ENCODE measurements around the gene SERPINA9.
"Not testable (repeated sequence)": the region's sequence is repeated elsewhere in the genome, so short reads cannot be mapped to it uniquely, and the experiment has no call there.

SERPINA9 gene

DNA sequence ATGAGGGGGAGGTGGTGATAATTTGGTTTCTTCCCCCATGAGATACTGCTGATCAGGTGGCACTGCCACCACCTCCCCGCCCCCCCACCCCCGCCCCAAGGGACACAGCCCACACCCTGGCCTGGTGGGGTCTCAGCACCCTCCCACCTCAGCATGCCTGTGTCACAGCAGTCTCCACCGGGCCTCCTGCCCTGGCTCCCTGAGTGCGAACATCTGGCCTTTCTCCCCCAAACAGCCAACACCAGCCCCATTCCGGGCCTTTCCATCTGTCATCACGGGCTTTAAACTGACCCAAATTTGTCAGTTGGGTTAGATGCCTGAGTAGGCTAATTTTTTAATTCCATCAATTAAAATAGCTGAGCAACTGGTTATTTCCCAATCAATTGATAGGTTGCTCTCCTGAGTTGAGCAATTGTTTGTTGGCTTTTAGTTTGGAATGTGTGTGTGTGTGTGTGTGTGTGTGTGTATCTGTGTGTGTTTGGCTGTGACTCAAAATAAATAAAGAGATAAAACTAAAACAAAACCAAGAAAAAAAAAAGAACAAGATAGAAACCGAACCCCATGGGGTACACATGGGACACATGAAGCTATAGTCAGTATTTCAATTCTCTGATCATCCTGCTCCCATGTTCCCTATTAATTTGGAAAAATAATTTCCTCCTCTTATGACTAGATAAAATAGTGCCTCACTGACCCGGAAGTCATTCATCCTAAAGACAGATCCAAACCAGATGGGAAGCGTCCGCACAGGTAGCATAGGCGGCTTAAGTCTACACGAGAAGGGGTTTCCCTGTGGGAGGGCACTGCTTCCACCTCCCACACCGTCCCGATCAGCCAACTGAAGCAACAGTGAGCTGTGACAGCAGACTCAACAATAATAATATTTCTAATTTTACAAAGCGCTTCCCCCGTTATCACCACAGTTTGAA lies 25.9 kb upstream of the SERPINA9 start:
- Mint-ChIP-seq H3K4me1 (no peaks in the 10 kb centered on the region), H3K27ac (no peak overlapping the region), H3K4me3 (no peak overlapping the region), H3K27me3 (peaks cover 23% of the 10 kb centered on the region), H3K36me3 (no peaks in the 10 kb centered on the region), H3K9me3 (no peaks in the 10 kb centered on the region)
- no peak for ATAC-seq

DNA sequence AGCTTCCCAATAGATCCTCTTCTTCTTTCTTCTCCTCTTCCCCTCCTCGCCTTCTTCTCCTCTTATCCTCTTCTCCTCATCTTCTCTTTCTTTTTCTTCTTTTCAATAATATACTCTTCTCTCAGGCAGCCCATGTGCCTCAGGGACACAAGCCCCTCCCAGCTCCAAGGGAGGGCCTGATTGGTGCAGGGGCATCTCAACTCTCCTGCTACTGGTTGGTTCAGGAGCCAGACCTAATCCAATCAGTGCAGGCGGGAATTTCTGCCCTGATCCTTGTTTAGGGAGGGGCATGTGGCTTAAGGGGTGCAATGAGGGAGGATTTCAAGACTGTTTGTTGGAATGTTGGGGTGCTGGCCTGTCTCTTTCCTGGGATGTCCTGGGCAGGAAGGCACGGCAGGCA lies 24.3 kb upstream of the SERPINA9 start:
- no peak overlapping the region for H3K27ac Mint-ChIP-seq
- no peaks in the 10 kb centered on the region for H3K36me3 Mint-ChIP-seq
- H3K9me3 Mint-ChIP-seq: no peaks in the 10 kb centered on the region
- no peak for ATAC-seq
- no peak overlapping the region for H3K4me3 Mint-ChIP-seq
- H3K4me1 Mint-ChIP-seq: no peaks in the 10 kb centered on the region
- peaks cover 12% of the 10 kb centered on the region for H3K27me3 Mint-ChIP-seq

DNA sequence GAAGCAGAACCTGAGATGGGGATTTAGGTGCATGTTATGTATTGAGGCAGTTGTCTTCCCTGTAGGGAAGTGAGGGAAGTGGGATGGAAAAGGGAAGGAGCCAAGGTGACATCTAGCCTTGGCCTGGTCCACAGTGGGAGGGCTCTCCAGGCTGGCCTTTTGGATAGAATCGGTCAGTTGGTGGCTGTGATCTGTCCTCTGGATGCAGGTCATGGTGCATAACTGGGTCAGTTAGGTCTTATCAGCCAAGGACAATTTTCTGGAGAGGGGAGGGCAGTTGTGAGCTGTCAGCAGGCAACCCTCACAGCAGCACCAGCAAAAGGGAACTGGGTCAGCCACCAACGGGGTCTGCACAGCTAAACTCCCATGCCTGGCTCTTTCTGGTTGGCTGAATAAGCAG lies 23.7 kb upstream of the SERPINA9 start:
- Mint-ChIP-seq H3K4me3 (no peak overlapping the region), H3K4me1 (no peaks in the 10 kb centered on the region), H3K27me3 (peaks cover 8% of the 10 kb centered on the region), H3K27ac (no peak overlapping the region), H3K9me3 (no peaks in the 10 kb centered on the region), H3K36me3 (no peaks in the 10 kb centered on the region)
- no peak for ATAC-seq

DNA sequence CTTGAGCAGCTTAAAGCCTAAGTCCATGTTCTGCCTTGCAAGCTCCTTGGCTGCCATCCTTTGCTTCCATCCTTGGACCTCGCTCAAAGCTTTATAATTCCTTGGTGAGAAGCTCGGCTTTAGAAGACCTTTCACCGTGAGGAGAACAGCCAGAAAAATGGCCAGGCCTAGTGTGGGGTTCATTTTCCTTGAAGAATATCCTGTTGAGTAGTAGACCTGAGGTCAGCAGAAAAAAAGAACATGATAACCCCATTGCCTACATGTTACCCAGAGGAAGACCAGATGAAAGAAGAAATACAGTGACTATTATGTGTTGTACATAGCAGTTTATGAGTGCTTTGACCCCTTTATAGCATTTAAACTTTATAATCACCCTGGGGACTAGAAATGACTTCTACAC lies 22.2 kb upstream of the SERPINA9 start:
- H3K36me3 Mint-ChIP-seq: no peaks in the 10 kb centered on the region
- H3K9me3 Mint-ChIP-seq: no peaks in the 10 kb centered on the region
- no peak for ATAC-seq
- no peak overlapping the region for H3K27ac Mint-ChIP-seq
- H3K27me3 Mint-ChIP-seq: peaks cover 8% of the 10 kb centered on the region
- no peak overlapping the region for H3K4me3 Mint-ChIP-seq
- H3K4me1 Mint-ChIP-seq: no peaks in the 10 kb centered on the region

DNA sequence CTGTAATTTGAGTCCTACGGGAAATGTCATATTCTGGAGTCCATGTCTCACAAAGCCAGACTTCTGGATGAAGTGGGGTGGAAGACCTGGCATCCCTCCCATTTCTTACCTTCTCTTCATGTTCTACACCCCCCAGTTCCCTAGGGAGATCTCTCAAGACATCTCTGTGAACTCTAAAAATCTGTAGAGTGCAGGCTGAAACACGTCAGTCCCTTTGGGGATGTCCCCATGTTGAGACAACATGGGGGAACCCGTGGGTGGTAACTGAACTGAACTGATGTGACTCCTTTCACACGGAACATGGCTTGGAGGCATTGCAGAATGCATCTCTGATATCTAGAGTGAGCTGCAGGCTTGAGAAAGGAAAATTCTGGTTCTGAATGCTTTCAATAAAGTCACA lies 18.1 kb upstream of the SERPINA9 start:
- Mint-ChIP-seq H3K27me3 (peaks cover 4% of the 10 kb centered on the region), H3K4me1 (no peaks in the 10 kb centered on the region), H3K27ac (no peak overlapping the region), H3K4me3 (no peak overlapping the region), H3K9me3 (no peaks in the 10 kb centered on the region), H3K36me3 (no peaks in the 10 kb centered on the region)
- no peak for ATAC-seq

DNA sequence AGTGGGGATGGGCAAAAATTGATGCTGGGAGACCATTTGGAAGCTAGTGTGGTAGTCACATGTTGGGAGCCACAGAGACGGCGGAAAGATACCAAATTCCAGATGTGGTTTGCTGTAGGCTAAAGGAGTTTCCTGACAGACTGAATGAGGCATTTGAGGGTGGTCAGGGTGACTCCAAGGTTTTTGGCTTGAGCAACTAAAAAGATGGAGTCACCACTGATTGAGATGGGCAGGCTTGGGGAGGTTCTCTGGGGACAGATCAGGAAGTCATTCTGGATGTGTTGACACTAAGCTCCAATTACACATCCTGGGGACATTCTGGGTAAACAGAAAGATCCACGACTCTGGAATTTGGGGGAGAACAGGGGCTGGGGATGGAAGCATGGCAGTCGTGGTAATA lies 15.5 kb upstream of the SERPINA9 start:
- Mint-ChIP-seq H3K27ac (no peak overlapping the region), H3K4me3 (no peak overlapping the region), H3K36me3 (no peaks in the 10 kb centered on the region), H3K27me3 (peaks cover 10% of the 10 kb centered on the region), H3K4me1 (no peaks in the 10 kb centered on the region), H3K9me3 (no peaks in the 10 kb centered on the region)
- ATAC-seq: no peak

DNA sequence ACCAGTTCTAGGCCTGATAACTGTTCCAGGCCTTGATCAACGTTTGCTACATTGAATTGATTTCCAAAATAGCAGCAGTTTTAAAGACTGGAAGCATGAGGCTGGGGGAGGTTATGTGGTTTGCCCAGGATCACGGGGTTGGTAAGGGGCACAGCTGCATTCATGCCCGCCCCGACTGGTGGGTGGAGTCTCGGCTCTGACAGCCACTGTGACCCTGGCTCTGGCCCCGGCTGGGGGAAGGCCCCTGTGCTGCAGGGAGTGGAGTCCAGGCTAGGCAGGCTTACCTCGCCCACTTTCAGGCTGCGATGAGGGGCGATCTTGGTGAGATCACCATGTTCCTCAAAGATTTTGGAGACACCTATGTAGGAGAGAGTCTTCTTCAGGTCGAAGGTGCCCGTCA lies 13.3 kb upstream of the SERPINA9 start:
- Mint-ChIP-seq H3K4me1 (no peaks in the 10 kb centered on the region), H3K36me3 (no peaks in the 10 kb centered on the region), H3K9me3 (no peaks in the 10 kb centered on the region), H3K4me3 (no peak overlapping the region), H3K27me3 (peaks cover 30% of the 10 kb centered on the region), H3K27ac (no peak overlapping the region)
- no peak for ATAC-seq

DNA sequence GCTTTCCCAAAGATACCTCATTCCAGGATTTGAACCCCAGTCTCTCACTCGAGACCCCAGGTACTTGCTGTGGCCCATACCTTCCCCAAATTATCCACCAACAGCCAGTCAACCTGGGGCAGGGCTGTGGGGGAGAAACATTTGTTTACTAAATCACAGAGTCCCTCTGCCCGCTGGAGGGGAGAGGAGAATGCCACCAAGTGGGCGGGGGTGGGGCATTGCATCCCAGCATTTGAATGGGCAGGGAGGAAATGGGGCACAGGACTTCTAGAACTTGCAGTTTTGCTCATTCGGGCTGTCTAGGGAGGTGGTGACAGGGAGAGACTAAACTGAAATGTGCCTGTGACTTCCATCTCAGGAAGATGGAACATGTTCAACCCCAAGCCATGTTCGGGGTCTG lies 10.9 kb upstream of the SERPINA9 start:
- Mint-ChIP-seq H3K36me3 (no peaks in the 10 kb centered on the region), H3K27ac (no peak overlapping the region), H3K9me3 (peaks cover 2% of the 10 kb centered on the region), H3K4me1 (peaks cover 13% of the 10 kb centered on the region), H3K27me3 (peaks cover 51% of the 10 kb centered on the region), H3K4me3 (no peak overlapping the region)
- no peak for ATAC-seq

DNA sequence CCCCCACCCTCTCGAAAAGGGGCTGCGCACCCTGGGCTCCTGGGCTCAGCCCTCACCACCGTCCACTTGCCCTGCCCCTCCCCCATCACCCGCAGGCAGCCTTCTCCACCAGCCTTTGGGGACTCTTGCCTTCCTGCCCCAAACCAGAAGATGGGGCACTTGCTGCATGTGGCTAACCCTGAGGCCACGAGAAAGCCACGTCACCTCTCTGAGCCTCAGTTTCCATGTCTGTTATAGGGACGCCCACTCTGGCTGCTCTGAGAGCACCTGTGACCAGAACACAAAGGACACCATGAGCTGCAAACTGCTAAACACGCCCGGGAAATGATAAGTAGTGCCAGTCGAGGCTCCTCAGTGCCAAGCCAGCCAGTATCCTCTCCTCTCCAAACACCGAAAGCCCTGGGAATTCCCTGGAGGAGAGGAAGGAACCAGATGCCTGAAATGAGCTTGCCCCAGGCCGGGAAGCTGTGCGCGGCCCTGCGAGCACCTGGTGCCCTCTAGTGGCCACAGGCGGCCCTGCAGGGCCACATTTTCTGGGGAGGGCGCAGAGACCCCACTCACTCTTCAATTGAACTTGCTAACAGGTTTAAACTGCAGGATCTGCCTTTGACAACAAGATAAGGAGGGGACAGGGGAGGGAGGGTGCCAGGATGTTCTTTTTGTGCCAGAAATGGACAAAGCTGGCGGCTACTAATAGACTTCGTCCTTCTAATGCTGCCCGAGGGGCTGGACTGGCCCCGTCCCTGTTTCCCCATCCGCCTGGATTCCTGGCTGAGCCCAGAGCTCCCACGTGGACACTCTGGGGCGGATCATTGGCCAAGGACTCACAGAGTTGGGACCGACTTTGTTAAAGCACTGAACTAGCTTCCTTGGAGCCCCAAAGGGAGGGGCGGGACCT lies 10.2 kb upstream of the SERPINA9 start:
- H3K27me3 Mint-ChIP-seq: peaks cover 51% of the 10 kb centered on the region
- H3K36me3 Mint-ChIP-seq: no peaks in the 10 kb centered on the region
- no peak for ATAC-seq
- no peak overlapping the region for H3K27ac Mint-ChIP-seq
- no peak overlapping the region for H3K4me3 Mint-ChIP-seq
- peaks cover 2% of the 10 kb centered on the region for H3K9me3 Mint-ChIP-seq
- H3K4me1 Mint-ChIP-seq: peaks cover 13% of the 10 kb centered on the region

DNA sequence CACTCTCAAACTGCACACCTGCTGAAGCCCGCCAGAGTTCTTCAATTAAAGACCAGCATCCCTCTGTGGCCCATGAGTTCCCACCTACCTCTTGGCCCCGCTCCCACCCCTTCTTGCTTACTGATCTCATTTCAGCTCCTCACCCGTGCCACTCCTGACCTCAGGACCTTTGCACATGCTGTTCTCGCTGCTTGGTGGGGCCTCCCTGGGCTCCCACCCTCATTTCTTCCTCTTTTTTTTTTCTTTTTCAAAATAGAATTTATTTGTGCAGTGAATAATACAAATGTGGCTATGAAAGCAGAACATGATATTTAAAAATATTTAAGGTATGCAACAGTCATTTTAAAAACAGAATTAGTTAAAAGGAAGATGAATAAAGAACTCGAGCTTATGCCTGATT lies 8.5 kb upstream of the SERPINA9 start:
- no peak overlapping the region for H3K4me3 Mint-ChIP-seq
- H3K27me3 Mint-ChIP-seq: peaks cover 51% of the 10 kb centered on the region
- H3K9me3 Mint-ChIP-seq: peaks cover 2% of the 10 kb centered on the region
- no peak for ATAC-seq
- H3K27ac Mint-ChIP-seq: no peak overlapping the region
- no peaks in the 10 kb centered on the region for H3K36me3 Mint-ChIP-seq
- H3K4me1 Mint-ChIP-seq: peaks cover 13% of the 10 kb centered on the region

DNA sequence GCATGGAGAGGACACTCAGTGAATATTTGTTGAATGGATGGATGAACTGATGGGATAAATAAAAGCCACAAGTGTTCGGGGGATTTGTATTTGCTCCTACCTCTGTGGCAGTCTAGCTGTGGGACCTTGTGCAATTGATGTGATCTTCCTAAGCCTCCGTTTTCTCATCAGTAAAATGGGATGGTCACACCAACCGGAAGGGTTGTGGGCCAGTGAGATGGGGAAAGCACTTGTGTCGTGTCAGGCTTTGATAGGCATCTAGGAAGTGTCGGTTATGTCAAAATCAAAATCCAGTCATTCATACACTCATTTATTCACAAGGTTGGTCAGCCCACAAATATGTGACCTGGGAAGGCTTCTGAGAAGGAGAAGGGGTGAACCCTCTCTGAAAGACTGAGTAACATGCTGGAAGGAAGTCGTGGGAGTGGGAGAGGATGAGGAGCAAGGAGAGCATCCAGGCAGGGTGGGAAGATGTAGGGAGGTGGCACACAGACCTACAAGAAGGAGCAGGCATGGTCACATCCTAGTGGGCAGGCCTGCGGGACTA lies 7.8 kb upstream of the SERPINA9 start:
- H3K9me3 Mint-ChIP-seq: peaks cover 3% of the 10 kb centered on the region
- H3K27ac Mint-ChIP-seq: no peak overlapping the region
- no peaks in the 10 kb centered on the region for H3K36me3 Mint-ChIP-seq
- peaks cover 44% of the 10 kb centered on the region for H3K27me3 Mint-ChIP-seq
- peaks cover 13% of the 10 kb centered on the region for H3K4me1 Mint-ChIP-seq
- ATAC-seq: no peak
- H3K4me3 Mint-ChIP-seq: no peak overlapping the region

DNA sequence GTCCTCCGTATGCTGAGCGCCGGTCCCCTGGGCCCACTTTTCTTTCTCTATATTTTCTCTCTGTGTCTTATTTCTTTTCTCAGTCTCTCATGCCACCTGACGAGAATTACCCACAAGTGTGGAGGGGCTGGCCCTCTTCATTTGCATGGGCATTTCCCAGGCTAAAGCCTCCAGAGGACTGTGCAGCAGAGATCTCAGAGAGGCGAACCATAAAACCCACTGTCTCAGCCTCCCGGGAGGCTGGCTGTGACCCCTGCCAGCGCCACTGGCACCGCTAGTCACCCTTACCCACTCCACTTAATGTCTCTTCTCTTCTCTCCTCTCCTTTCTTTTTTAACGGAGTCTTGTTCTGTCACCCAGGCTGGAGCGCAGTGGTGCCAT lies 7.1 kb upstream of the SERPINA9 start:
- Mint-ChIP-seq H3K36me3 (no peaks in the 10 kb centered on the region), H3K9me3 (peaks cover 6% of the 10 kb centered on the region), H3K4me3 (no peak overlapping the region), H3K27me3 (peaks cover 41% of the 10 kb centered on the region), H3K4me1 (peaks cover 13% of the 10 kb centered on the region), H3K27ac (no peak overlapping the region)
- peak; percentile 31 for ATAC-seq

DNA sequence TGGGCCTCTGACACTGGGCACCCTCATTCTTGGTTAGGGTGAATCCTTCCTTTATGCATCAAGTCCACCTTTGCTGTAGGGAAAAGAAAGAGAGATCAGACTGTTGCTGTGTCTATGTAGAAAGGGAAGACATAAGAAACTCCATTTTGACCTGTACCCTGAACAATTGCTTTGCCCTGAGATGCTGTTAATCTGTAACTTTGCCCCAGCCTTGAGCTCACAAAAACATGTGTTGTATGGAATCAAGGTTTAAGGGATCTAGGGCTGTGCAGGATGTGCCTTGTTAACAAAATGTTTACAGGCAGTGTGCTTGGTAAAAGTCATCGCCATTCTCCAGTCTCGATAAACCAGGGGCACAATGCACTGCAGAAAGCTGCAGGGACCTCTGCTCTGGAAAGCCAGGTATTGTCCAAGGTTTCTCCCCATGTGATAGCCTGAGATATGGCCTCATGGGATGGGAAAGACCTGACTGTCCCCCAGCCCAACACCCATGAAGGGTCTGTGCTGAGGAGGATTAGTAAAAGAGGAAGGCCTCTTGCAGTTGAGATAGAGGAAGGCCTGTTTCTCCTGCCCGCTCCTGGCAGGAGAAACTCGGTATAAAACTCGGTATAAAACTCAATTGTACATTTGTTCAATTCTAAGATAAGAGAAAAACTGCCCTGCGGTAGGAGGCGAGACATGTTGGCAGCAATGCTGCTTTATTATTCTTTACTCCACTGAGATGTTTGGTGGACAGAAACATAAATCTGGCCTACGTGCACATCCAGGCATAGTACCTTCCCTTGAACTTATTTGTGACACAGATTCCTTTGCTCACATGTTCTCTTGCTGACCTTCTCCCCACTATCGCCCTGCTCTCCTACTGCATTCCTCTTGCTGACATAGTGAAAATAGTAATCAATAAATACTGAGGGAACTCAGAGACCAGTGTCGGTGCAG lies 6.4 kb upstream of the SERPINA9 start:
- not testable (repeated sequence) for H3K36me3 Mint-ChIP-seq, H3K27ac Mint-ChIP-seq, H3K4me3 Mint-ChIP-seq, H3K9me3 Mint-ChIP-seq, ATAC-seq
- peaks cover 13% of the 10 kb centered on the region for H3K4me1 Mint-ChIP-seq
- peaks cover 41% of the 10 kb centered on the region for H3K27me3 Mint-ChIP-seq

DNA sequence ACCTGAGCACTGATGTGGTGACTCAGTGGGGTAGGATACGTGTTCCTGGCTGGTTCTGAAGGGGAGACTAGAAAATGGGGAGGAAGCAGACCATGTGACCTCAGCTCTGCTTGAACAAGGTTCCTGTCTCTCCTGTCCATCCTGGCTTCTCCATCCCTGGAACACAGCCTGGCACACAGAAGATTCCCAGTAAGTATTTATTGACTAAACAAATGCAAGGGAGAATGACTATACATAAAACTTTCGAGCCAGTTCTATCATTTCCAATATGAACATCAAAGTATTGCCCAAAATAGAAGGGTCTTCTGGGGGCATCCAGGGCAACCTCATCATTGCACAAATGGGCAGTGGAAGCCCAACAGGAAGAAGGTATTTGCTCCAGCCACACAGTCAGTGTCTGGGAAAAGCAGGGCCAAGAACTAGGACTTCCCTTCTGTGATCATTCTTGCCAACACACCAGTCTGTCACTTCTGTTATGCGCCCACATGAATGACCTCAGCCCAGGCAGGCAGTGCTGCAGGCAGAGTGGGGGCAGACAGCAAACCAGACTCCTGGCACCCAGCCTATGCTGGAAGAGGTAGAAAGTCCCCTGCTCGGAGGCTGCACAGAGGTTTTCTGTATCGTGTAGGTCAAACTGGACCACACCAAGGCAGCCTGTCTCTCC lies 5.6 kb upstream of the SERPINA9 start:
- Mint-ChIP-seq H3K9me3 (peaks cover 10% of the 10 kb centered on the region), H3K4me1 (peaks cover 13% of the 10 kb centered on the region), H3K27me3 (peaks cover 41% of the 10 kb centered on the region), H3K4me3 (no peak overlapping the region), H3K27ac (no peak overlapping the region), H3K36me3 (no peaks in the 10 kb centered on the region)
- peak; percentile 36 for ATAC-seq
